HG02885 (cell line): ENCODE measurements around the gene BAG5.

ENCODE experiments used
- ATAC-seq: cut with Tn5 transposase; IDR thresholded peaks from one replicate; pipeline ENCODE4 v1.9.1; 2021; ENCODE audit warnings: mild to moderate bottlenecking; ENCODE audit not compliant: unreplicated experiment, poor library complexity

BAG5 gene

GRCh38 chr14:103547941-103548462, 14.5 kb downstream of the BAG5 start:
- no peak for ATAC-seq

- no peak for ATAC-seq
Observed at GRCh38 chr14:103547455-103547940, 15.0 kb downstream of the BAG5 start.

DNA sequence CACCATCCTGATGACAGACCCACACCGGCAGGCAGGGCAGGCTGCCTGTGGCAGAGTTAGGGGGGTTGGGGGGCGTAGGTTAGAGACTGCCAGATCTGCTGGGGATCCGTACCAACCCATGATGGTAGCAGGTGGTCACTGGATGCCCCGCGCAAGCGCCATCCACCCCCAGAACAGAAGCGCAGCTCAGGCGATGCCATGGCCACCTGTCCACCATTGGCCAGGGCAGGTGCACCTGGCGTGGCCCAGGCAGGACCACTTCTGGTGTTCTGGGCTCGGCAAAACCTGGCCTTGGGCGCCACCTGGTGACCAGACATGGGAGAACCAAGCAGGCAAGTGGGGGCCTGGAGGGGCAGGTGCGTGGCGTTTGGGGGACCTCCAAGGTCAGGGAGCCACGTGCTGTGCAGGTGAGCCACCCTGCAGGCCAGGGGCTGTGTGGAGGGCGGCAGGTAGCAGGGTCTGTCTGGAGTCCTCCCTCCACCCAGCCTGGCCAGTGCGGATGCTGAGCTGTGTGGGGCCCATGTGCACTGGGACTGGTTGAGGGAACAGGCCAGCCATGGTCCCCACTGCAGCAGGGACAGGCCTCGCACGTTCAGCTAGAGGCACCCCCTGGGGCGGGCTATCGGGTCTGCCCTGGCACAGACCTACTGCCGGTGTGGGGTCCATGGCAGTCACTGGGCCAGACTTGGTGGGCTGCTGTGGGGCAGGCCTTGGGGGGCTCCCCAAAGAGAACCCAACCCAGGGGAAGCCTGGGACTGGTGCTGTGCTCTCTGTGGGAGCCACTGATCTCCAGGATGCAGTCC, 15.6 kb downstream of the BAG5 start:
- ATAC-seq: no peak

- no peak for ATAC-seq
Observed at GRCh38 chr14:103545915-103546651, 16.4 kb downstream of the BAG5 start.

DNA sequence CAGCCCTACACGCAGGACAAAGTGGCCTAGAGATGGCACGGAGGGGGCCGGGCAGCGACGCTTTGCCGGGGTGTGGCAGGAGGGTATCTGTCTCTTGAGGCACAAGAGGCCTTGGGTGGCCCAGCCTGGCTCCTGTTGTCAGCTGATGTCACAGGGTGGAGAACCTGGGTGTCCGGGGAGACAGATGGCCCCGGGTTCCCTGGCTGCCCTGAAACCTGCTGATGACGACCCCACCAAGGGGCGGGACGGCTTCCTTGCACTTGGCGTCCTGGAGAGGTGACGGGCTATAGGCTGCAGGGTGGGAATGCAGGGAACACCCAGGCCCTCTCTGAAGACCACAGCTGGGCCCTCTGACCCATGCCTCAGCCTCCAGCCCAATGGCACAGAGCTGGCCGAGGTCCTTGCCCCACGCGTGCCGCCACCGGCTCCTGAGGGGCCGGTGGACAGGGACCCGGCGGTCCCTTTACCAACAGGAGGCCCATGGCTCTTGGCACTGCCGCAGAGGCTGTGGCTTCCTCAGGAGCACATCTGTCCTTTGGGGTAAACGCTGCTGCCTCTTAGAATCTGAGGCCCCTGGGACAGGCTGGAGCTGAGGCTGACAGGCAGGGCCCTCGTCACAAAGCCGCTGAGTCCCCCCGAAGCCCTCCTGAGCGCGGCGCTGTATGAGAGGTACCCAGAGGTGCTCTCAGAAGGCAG, 17.1 kb downstream of the BAG5 start:
- no peak for ATAC-seq

- ATAC-seq: no peak
Observed at GRCh38 chr14:103544388-103545218, 17.9 kb downstream of the BAG5 start.

DNA sequence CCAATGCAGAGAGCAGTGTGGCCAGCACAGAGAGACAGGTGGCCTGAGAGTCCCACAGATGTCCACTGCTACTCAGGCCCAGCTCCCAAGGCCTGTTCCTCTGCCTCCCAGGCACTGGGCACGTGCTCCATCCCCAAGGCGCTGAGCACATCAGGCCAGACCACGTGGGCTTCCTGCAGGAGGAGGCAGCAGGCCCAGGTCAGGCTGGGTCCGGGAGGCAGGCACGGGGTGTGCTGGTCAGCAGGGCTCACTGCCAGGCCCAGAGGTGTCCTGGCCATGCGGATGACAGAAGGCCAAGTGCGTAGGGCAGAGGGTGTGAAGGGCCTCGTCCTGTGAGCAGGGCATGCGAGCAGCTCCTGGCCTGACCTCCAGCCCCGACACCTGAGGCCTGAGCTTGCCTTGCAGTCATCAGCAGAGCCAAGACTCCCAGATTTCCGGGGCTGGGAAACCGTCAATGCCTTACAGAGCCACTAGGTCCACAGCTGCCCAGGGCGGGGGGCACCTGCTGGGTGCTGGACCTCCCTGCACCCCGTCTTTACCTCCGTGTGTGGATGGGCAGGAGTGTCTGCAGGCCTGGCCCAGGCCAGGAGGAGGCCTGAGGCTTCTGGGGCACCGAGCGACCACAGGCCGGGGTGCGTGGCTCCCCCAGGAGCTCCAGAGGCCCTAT, 18.6 kb downstream of the BAG5 start:
- ATAC-seq: no peak

GRCh38 chr14:103543140-103543539, 19.3 kb downstream of the BAG5 start:
- ATAC-seq: no peak

DNA sequence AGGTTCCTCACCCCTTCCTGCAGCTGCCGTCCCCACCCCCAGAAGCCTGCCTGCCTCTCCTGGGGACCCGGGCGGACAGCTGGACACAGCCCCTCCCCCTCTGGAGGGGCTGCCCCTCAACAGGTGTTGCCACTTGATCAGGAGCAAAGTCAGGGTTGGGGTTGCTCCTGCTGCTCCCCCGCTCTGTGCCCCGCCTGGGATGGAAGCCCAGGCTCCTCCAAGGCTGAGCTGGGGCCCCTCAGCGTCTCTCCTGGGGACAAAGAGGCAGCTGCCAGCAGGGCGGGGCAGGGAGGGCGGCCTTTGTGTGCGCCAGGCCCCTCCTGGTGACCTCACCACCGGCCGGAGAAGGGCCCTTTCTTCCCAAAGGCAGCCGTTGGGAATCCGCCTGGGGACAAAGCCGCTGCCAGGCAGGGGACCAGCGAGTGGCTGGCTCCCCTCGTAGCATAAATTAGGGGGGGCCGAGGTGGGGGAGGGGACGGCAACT, 19.8 kb downstream of the BAG5 start:
- no peak for ATAC-seq

- no peak for ATAC-seq
Observed at GRCh38 chr14:103541709-103542604, 20.5 kb downstream of the BAG5 start.

- ATAC-seq: no peak
Observed at GRCh38 chr14:103540821-103541708, 21.4 kb downstream of the BAG5 start.

- ATAC-seq: no peak
Observed at GRCh38 chr14:103539056-103539825, 23.2 kb downstream of the BAG5 start.

- ATAC-seq: no peak
Observed at GRCh38 chr14:103538291-103539055, 24.0 kb downstream of the BAG5 start.

- no peak for ATAC-seq
Observed at GRCh38 chr14:103537175-103537990, 25.1 kb downstream of the BAG5 start.

- no peak for ATAC-seq
Observed at GRCh38 chr14:103536693-103537092, 25.8 kb downstream of the BAG5 start.
